GM12892 (cell line): ENCODE data around the gene KIFAP3.

Experiments
- POLR2A ChIP-seq: IDR thresholded peaks from 2 replicates; pipeline ENCODE4 v1.6.1; 2011; ENCODE audit warnings: low read depth, low read length, control low read depth
- POLR2AphosphoS5 ChIP-seq: IDR thresholded peaks from 2 replicates; pipeline ENCODE4 v1.6.1; 2011; ENCODE audit warnings: low read depth, low read length, control low read depth
- TAF1 ChIP-seq: IDR thresholded peaks from 2 replicates; pipeline ENCODE4 v1.6.1; 2011; ENCODE audit warnings: low read depth, mild to moderate bottlenecking, control low read depth, low read length, borderline replicate concordance

DNA sequence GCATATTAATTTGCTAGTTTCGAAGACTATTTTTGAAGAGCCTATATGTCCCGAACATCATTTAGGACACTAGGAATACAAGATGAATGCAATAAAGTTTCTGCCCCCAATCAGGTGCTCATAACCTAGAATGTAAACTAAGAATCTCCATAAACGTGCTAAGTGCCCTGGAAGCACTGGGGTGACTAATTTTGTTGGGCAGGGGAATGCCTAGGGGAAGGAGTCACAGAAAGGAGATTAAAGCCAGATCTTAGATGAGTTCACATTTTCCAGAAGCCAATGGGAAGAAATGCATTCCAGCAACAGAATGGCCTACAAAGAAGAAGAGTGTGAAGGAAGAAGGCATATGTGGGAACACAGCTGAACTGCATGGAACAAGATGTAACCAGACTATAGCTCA is 200.3 kb downstream of the KIFAP3 start:
- TF ChIP-seq TAF1 (no peak), POLR2A (no peak), POLR2AphosphoS5 (no peak)
